Lung (tissue), 5 donors: ENCODE data around the gene CEP128. TPM values are rescaled to one million over a fixed set of nuclear protein-coding genes. Genes with fewer than 3 reads are reported as not detected.

Experiments
- polyA plus RNA-seq, 2 donors: library from polyadenylated mRNA; stranded (reverse); fragments of 200-250 nt; gene quantifications; one replicate each; pipeline ENCODE4 v1.2.1, GENCODE V29; 2013
- small RNA-seq: library from RNA; depleted of rRNA; stranded (forward); fragments of <200 nt; gene quantifications from one replicate; pipeline ENCODE3, GENCODE V24; 2014; ENCODE audit warnings: low replicate concordance
- total RNA-seq, 2 donors: library from RNA; depleted of rRNA in 1 of 2; stranded (reverse); fragments of >200 nt in 1 of 2; gene quantifications; one replicate each; pipeline ENCODE4 v1.2.1, GENCODE V29; 2014 to 2021
- donor health status: Bipolar disorder and iron deficiency.
- donor health status: healthy.
- donor health status: DM: yes; HTN: yes; CAD: no.

Gene CEP128
- total and polyA plus RNA-seq, 4 donors: 1.1 to 12.0 (median 6.2) TPM

Small RNA genes within 50 kb of the gene (small RNA-seq; reads per million reads assigned to genes)
- gene AC022404.1: not detected

Other genes starting within 250 kb of the CEP128 start
- under 1 TPM in 1 of 2 donors, not detected in 1; 0.31 TPM for gene TSHR, start 13.9 kb upstream of the CEP128 start, total RNA-seq
- gene TSHR, start 13.9 kb upstream of the CEP128 start, polyA plus RNA-seq: under 1 TPM; 0.04 to 0.07 TPM